Endothelial cell of umbilical vein (primary cell): ENCODE data around the gene KIAA0825. TPM values are rescaled to one million over a fixed set of nuclear protein-coding genes. Genes with fewer than 3 reads are reported as not detected.

Experiments used
- BruUV-seq: library from RNA; stranded (reverse); fragments of 400-500 nt; replicated peaks from 2 replicates; lab custom pipeline; 2021; lab: Mats Ljungman, UMichigan
- CTCF ChIA-PET: fragments of 300-600, 350-600 bp; sonication (Branson Sonifier 250); formaldehyde crosslinking; loops from one replicate; lab custom pipeline; 2021; ENCODE audit warnings: antibody characterized with exemption, inconsistent platforms; lab: Charles Lee
- POLR2A ChIA-PET: fragments of 300-600, 350-600 bp; sonication (Branson Sonifier 250); formaldehyde crosslinking; loops from one replicate; lab custom pipeline; 2021; ENCODE audit warnings: antibody characterized with exemption, inconsistent platforms; lab: Charles Lee
- DNase-seq: peaks from one replicate; pipeline ENCODE4 v3.0.0-alpha.2; 2011; ENCODE audit warnings: low read depth, low spot score
- FAIRE-seq: peaks from 2 replicates; lab custom pipeline; 2011; peaks lifted over from hg19 to GRCh38; lab: Jason Lieb, UNC
- H2AFZ ChIP-seq: 2 replicates; pipeline ENCODE4 v1.6.0; 2012; ENCODE audit warnings: low read depth, low read length, control low read depth, inconsistent platforms
- H3K27ac ChIP-seq: 2 replicates; pipeline ENCODE4 v1.5.1; 2011; ENCODE audit warnings: low read depth, mild to moderate bottlenecking, control low read depth, low read length, moderate library complexity; ENCODE audit not compliant: insufficient read depth
- H3K27me3 ChIP-seq, 2 experiments: 2 replicates each; pipeline versions ENCODE4 v1.6.0 to v1.6.1; 2011; ENCODE audit warnings: low read length in 2 of 2, mixed read lengths in 1 of 2; ENCODE audit not compliant: control insufficient read depth in 2 of 2, insufficient read depth in 2 of 2
- H3K36me3 ChIP-seq, 2 experiments: 2 replicates in 1 of 2; 3 replicates in 1 of 2; pipeline ENCODE4 v1.5.1; 2011; ENCODE audit warnings: low read length in 2 of 2, mild to moderate bottlenecking in 1 of 2, moderate library complexity in 1 of 2; ENCODE audit not compliant: control insufficient read depth in 2 of 2, insufficient read depth in 2 of 2; ENCODE audit errors: extremely low read depth in 1 of 2
- H3K4me1 ChIP-seq: 3 replicates; pipeline ENCODE4 v1.5.1; 2011; ENCODE audit warnings: mild to moderate bottlenecking, low read length; ENCODE audit not compliant: control insufficient read depth, insufficient read depth; ENCODE audit errors: extremely low read depth
- H3K4me2 ChIP-seq: 2 replicates; pipeline ENCODE4 v1.6.1; 2011; ENCODE audit warnings: low read length, control low read depth, mixed read lengths; ENCODE audit not compliant: insufficient read depth
- H3K4me3 ChIP-seq, 3 experiments: fragments of 200-600 bp in 1 of 3; sonication (generic), shearing (Covaris generic) in 1 of 3; replicated peaks in 1 of 3; 2 replicates each; pipeline ENCODE4 v1.5.1; 2011 to 2016; ENCODE audit warnings: control low read depth in 3 of 3, low read length in 3 of 3, mild to moderate bottlenecking in 2 of 3, inconsistent platforms in 1 of 3, low read depth in 1 of 3, moderate library complexity in 1 of 3; ENCODE audit not compliant: insufficient read depth in 1 of 3
- H3K79me2 ChIP-seq: 2 replicates; pipeline ENCODE4 v1.6.0; 2012; ENCODE audit warnings: low read length, inconsistent platforms; ENCODE audit not compliant: control insufficient read depth, insufficient read depth
- H3K9ac ChIP-seq: replicated peaks from 2 replicates; pipeline ENCODE3; 2011; ENCODE audit warnings: low read length, control low read depth; ENCODE audit not compliant: insufficient read depth; ENCODE audit errors: extremely low read depth
- H3K9me1 ChIP-seq: replicated peaks from 3 replicates; pipeline ENCODE4 v1.6.0; 2011; ENCODE audit warnings: mild to moderate bottlenecking, low read length; ENCODE audit not compliant: control insufficient read depth, insufficient read depth; ENCODE audit errors: extremely low read depth
- H3K9me3 ChIP-seq: replicated peaks from 2 replicates; pipeline ENCODE4 v1.5.1; 2012; ENCODE audit warnings: low read length, inconsistent platforms; ENCODE audit not compliant: control insufficient read depth, insufficient read depth
- H4K20me1 ChIP-seq: replicated peaks from 2 replicates; pipeline ENCODE3; 2011; ENCODE audit warnings: mild to moderate bottlenecking, low read length; ENCODE audit not compliant: control insufficient read depth, insufficient read depth; ENCODE audit errors: extremely low read depth
- CTCF ChIP-seq, 2 donors: IDR thresholded peaks; 1 replicate in 1 of 2; 2 replicates in 1 of 2; pipeline ENCODE4 v1.5.1; 2011; ENCODE audit warnings: low read length in 2 of 2, mild to moderate bottlenecking in 2 of 2, moderate library complexity in 2 of 2, control low read depth in 1 of 2, inconsistent platforms in 1 of 2, low read depth in 1 of 2; ENCODE audit not compliant: insufficient read depth in 1 of 2; ENCODE audit errors: extremely low read depth in 1 of 2
- EZH2 ChIP-seq: IDR thresholded peaks from 2 replicates; pipeline ENCODE4 v1.6.1; 2012; ENCODE audit warnings: borderline replicate concordance, low read depth, mild to moderate bottlenecking, moderate library complexity, low read length, inconsistent platforms; ENCODE audit not compliant: severe bottlenecking
- FOS ChIP-seq: IDR thresholded peaks from 2 replicates; pipeline ENCODE4 v1.6.1; 2011; ENCODE audit warnings: mild to moderate bottlenecking, low read length, moderate library complexity, borderline replicate concordance; ENCODE audit not compliant: insufficient read depth
- GATA2 ChIP-seq: IDR thresholded peaks from 2 replicates; pipeline ENCODE4 v1.7.0; 2011; ENCODE audit warnings: low read depth, mild to moderate bottlenecking, moderate library complexity, mixed read lengths, low read length; ENCODE audit not compliant: insufficient read length, insufficient read depth
- JUN ChIP-seq: IDR thresholded peaks from 2 replicates; pipeline ENCODE4 v1.6.1; 2011; ENCODE audit warnings: borderline replicate concordance, low read depth; ENCODE audit not compliant: insufficient read length, insufficient read depth
- MAX ChIP-seq: IDR thresholded peaks from 2 replicates; pipeline ENCODE4 v1.6.1; 2011; ENCODE audit not compliant: insufficient read depth, insufficient read length
- MYC ChIP-seq: IDR thresholded peaks from one replicate; pipeline ENCODE4 v1.6.1; 2011; ENCODE audit warnings: mild to moderate bottlenecking, low read depth, low read length
- POLR2A ChIP-seq: IDR thresholded peaks from 2 replicates; pipeline ENCODE4 v1.6.1; 2012; ENCODE audit warnings: low read depth, mild to moderate bottlenecking, control low read depth, low read length
- POLR2AphosphoS5 ChIP-seq: IDR thresholded peaks from 2 replicates; pipeline ENCODE4 v1.6.1; 2012; ENCODE audit warnings: low read depth, mild to moderate bottlenecking, control low read depth, low read length, moderate library complexity; ENCODE audit not compliant: insufficient read depth
- dilution Hi-C: fragments of 300-500 bp; cut with MboI; formaldehyde crosslinking; loops from one replicate; pipeline ENCODE4 v1.15.0; 2019; ENCODE audit warnings: low sequenced_read_pairs; ENCODE audit not compliant: extremely low pct_ligation_motif_present
- intact Hi-C: fragments of 100-400 bp; cut with micrococcal nuclease; formaldehyde crosslinking; loops from one replicate; pipeline ENCODE4 v1.10.0; 2022
- polyA plus RNA-seq, 4 experiments: library from polyadenylated mRNA; depleted of rRNA in 3 of 4; stranded (reverse) in 3 of 4; unstranded in 1 of 4; fragments of >200 nt; gene quantifications; 2 replicates each; pipeline versions ENCODE4 v1.2.1 to v1.2.3, GENCODE V29; 2011 to 2012; ENCODE audit warnings: missing spikeins in 1 of 4
- total RNA-seq: library from RNA; stranded (reverse); gene quantifications from 2 replicates; pipeline ENCODE4 v1.2.3, GENCODE V29; 2021

The KIAA0825 gene
- total and polyA plus RNA-seq, 2 donors (not counting 3 experiments of a cell fraction or from before 2014, with no cell fraction given): 0.15 to 1.1 TPM

DNA sequence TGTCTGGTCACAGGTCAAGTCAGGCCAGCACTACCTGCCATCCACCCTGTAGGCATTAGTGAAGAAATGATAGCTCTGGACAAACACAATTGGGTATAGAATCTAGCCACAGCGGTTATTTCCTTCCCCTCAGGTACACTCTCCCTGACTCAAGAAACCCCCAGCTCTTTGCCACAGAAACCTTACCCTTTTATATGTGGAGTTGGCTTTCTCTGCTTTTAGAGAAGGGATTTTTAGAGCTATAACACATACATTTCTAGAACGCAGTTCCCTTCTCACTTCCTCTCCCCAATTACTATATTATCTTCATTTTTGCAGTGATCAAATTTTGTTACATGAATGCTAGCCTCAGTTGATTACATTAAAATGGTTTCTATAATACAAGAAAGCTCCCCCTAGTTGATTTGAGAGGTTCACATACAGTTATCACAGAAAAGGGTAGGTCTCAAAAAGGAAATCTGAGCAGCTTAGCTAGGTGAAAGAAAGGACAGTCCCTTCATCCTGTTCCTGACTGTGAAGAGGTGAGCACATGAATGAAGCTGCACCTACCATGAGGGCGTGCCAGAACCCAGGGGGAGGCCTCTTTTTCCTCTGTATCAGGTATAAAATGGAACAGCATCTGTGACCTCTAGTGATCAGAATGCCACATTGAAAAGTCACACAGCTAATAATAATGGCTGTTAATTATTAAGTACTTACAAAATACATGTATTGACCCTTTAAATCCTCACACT, 425.6 kb downstream of the KIAA0825 start:
- Histone ChIP-seq H3K27me3 (no peaks in the 10 kb centered on the region), H2AFZ (no peak overlapping the region), H3K79me2 (no peaks in the 10 kb centered on the region), H3K27ac (no peak overlapping the region), H3K9me3 (no peaks in the 10 kb centered on the region), H3K4me2 (no peak overlapping the region), H3K9me1 (no peaks in the 10 kb centered on the region), H3K4me3 (no peak overlapping the region), H3K4me1 (no peaks in the 10 kb centered on the region), H3K9ac (no peak overlapping the region), H4K20me1 (no peaks in the 10 kb centered on the region), H3K36me3 (no peaks in the 10 kb centered on the region)
- TF ChIP-seq FOS (no peak), POLR2AphosphoS5 (no peak), POLR2A (no peak), EZH2 (no peak), JUN (no peak), MAX (no peak), MYC (no peak), GATA2 (no peak), CTCF (IDR thresholded peaks at IDR 0.05; ENCODE audit: extremely low read depth in 1 of 2, insufficient read depth in 1 of 2, low read depth in 1 of 2, low read length in 2 of 2) (no peak)
- no TSS peak for BruUV-seq
- intact Hi-C loops (no loop called here), dilution Hi-C loops (no loop called here)
- DNase-seq: no peak
- no peak for FAIRE-seq
- POLR2A ChIA-PET: no interaction called here
- CTCF ChIA-PET: no interaction called here
